Measurements from ENCODE around the gene RNPS1. TPM values are rescaled to one million over a fixed set of nuclear protein-coding genes. Genes with fewer than 3 reads are reported as not detected.

RNPS1 gene
- total and polyA plus RNA-seq, 9 of the 15 experiments (the other 6 are each of a cell fraction or from before 2014, with no cell fraction given): 44.9 to 338 (median 202) TPM

DNA sequence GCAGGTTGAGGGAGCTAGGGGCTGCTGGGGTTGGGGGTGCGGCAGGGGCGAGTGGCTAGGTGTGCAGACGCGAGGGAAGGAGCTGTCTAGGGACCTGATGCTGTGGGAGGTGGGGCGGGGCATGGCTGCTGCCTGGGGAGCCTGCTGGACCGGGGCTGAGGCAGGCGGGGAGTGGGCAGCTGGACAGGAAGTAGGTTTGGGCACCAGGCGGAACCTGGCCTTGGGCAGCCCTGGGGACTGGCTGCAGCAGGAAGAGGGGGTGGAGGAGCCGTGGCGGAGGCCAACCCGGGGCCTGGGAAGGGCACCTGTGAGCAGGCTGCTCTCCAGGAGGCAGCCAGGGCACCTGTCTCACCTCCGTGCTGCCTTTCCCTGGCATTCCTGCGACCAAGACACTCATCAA, 37.5 kb downstream of the RNPS1 start:
- no TSS peak for BruUV-seq (replicated peaks)
- H2AFZ ChIP-seq (ENCODE audit: low read depth, low read length): no peak overlapping the region
- H4K20me1 ChIP-seq (replicated peaks; ENCODE audit: control insufficient read depth, insufficient read depth, low read length): peaks cover 7% of the 10 kb centered on the region
- no peaks in the 10 kb centered on the region for H3K9me1 ChIP-seq (ENCODE audit: control insufficient read depth, insufficient read depth, low read length)
- 95% methylated on average over 9 of the region's 13 CpGs for WGBS (ENCODE audit: insufficient coverage, low coverage, missing lambda C conversion rate)
- in situ Hi-C loops (cut with MboI) (no loop called here), intact Hi-C loops (cut with micrococcal nuclease) (no loop called here)
- DNase-seq (ENCODE audit: extremely low read depth in 1 of 4, low spot score in 3 of 4) (no peak), ATAC-seq (no peak), FAIRE-seq (no peak)
- peaks cover 6 to 58% of the 10 kb centered on the region in 2 experiments; a peak in 3 of 5 replicates for H3K4me1 ChIP-seq (replicated peaks in 1 of 2; ENCODE audit: control insufficient read depth in 2 of 2, insufficient read depth in 2 of 2, low read length in 2 of 2)
- POLR2A ChIA-PET: interaction anchor here (0.5 to 3.7 kb wide), 7 partner anchors 7 to 271 kb away, joined by 3 to 29 read pairs (median 3); partner anchors contain the start of genes E4F1, ECI1 and TRAF7
- H3K9ac ChIP-seq (ENCODE audit: insufficient read depth in 1 of 2, low read depth in 2 of 2, low read length in 2 of 2): no peak overlapping the region; a peak in 1 of 4 replicates
- CTCF ChIA-PET (ENCODE audit: low intra/inter-chr PET ratio): no interaction called here
- H3K27ac ChIP-seq (ENCODE audit: extremely low read depth, low read depth, low read length): no peak overlapping the region
- no peaks in the 10 kb centered on the region for H3K9me3 ChIP-seq (replicated peaks; ENCODE audit: control insufficient read depth, insufficient read depth, low read depth, low read length)
- peaks cover 32% of the 10 kb centered on the region for H3K79me2 ChIP-seq (ENCODE audit: control insufficient read depth, insufficient read depth, low read length)
- H3K36me3 ChIP-seq (ENCODE audit: control insufficient read depth, insufficient read depth, low read length): peaks cover 97% of the 10 kb centered on the region; the same call in 2 of the 3 replicates
- no peaks in the 10 kb centered on the region for H3K27me3 ChIP-seq (ENCODE audit: control insufficient read depth in 2 of 2, insufficient read depth in 2 of 2, low read length in 2 of 2)
- H3K4me2 ChIP-seq (ENCODE audit: insufficient read depth, low read length): no peak overlapping the region
- TF ChIP-seq ZNF316 (IDR thresholded peaks at IDR 0.05) (no peak), TAF9B (IDR thresholded peaks at IDR 0.05; ENCODE audit: partially characterized antibody) (no peak), NEUROD1 (IDR thresholded peaks at IDR 0.05; ENCODE audit: borderline replicate concordance, low read depth, low read length, partially characterized antibody) (no peak), FOXJ2 (tag; IDR thresholded peaks at IDR 0.05) (no peak), POLR2G (IDR thresholded peaks at IDR 0.05; ENCODE audit: low read depth, low read length) (0 out of 2 replicates have a peak, but pooled peaks have one; percentile 44), RBFOX2 (IDR thresholded peaks at IDR 0.05; ENCODE audit: low read depth, low read length) (0 out of 2 replicates have a peak, but pooled peaks have one; percentile 12)
- TF ChIP-seq, protein P1, sequence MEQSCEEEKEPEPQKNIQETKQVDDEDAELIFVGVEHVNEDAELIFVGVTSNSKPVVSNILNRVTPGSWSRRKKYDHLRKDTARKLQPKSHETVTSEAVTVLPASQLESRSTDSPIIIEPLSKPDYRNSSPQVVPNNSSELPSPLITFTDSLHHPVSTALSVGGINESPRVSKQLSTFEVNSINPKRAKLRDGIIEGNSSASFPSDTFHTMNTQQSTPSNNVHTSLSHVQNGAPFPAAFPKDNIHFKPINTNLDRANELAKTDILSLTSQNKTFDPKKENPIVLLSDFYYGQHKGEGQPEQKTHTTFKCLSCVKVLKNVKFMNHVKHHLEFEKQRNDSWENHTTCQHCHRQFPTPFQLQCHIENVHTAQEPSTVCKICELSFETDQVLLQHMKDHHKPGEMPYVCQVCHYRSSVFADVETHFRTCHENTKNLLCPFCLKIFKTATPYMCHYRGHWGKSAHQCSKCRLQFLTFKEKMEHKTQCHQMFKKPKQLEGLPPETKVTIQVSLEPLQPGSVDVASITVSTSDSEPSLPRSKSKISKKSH (CRISPR knock-in tag; IDR thresholded peaks at IDR 0.05): no peak
- no peak overlapping the region for H3K4me3 ChIP-seq

Measured in K562 (cell line).